Measurements from ENCODE around the gene LMAN2.
A peak's percentile ranks its signal among the peaks of the same experiment; 100 is the strongest.

The LMAN2 gene, protein sequence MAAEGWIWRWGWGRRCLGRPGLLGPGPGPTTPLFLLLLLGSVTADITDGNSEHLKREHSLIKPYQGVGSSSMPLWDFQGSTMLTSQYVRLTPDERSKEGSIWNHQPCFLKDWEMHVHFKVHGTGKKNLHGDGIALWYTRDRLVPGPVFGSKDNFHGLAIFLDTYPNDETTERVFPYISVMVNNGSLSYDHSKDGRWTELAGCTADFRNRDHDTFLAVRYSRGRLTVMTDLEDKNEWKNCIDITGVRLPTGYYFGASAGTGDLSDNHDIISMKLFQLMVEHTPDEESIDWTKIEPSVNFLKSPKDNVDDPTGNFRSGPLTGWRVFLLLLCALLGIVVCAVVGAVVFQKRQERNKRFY

DNA sequence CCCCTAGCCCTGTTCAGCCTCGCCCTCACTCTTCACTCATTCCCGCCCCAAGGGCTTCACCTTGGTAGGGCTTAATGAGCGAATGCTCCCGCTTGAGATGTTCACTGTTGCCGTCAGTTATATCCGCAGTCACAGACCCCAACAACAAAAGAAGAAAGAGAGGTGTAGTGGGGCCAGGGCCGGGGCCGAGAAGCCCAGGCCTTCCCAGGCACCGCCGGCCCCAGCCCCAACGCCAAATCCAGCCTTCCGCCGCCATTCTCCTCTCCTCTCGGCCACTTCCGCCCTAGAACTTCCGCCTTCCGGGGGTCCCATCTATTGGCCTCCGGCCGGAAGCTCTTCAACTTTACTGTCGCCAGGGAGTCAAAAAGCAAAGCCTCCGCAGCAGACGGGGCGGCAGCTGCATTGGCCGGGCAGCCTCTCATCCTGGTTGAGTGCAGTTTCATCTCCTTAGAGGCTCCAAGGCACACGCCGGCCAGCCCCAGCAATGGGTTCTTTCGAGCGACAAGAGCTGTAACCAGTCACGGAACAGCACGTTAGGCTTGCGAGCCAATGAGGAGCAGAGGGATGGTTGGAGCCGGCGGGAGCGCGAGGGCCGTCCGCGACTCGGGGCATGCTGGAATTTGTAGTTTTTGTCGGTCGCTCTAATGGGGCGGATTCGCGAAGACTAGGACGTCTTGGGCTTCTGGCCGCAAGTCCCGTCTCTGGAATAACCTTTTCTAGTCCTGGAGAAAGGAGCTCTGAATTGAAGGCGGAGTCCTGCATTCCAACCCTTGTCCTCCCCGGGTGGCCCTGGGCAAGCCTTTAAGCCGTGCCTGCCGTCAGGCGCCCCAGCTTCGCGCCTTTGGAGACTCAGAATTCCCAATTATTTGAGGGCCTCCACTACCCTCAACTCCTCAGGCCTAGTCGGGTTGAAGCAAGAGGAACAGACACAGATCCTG lies at the start of gene LMAN2:
TSS of gene LMAN2 (minus strand) at position 277 of the 938 bp plus-strand sequence. CDS start at position 256, 21 bp downstream.
- peak; percentile 98 for DNase-seq (ENCODE audit: low spot score)

DNA sequence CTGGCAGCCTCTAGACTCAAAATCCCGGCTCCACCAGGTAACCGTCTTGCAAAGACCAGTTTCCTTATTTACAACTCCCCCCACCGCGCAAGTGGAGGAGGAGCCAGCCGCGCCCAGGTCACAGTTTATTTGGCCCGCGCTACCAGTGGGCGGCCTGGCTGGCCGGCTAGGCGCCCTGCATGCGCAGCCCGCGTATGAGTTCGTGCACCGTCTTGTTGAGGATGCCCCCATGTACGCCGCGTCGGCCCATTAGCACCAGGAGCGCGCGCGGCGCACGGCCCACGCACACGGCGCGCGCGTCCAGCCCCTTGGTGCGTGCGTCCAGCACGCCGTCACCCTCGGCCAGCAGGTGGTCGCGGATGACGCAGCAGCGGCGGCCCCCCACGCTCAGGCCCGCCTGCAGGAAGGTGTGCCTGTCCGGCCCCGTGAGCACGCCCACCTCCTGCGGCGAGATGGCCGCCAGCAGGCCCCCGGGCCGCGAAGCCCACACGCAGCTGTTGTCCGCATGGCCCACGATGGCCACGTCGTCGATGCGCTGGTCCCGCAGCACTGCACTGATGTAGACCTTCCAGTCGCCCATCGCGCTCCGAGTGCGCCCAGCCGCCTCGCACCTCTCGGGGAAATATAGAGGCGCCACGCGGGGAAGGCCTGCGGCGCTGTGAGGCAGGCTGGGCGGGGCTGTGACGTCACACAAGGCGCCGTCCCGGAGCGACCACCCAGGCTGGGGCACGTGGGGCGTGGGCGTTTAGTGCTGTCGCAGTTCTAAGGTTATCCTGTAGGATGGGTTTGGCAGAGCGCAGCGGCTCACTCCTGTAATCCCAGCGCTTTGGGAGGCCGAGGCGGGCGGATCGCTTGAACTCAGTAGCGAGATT lies 48.8 kb upstream of the LMAN2 start, which contains the start of gene PFN3:
TSS of gene PFN3 (minus strand) at position 665 of the 872 bp plus-strand sequence. CDS start at position 580, 85 bp downstream.
- no peak for DNase-seq (ENCODE audit: low spot score)

DNA sequence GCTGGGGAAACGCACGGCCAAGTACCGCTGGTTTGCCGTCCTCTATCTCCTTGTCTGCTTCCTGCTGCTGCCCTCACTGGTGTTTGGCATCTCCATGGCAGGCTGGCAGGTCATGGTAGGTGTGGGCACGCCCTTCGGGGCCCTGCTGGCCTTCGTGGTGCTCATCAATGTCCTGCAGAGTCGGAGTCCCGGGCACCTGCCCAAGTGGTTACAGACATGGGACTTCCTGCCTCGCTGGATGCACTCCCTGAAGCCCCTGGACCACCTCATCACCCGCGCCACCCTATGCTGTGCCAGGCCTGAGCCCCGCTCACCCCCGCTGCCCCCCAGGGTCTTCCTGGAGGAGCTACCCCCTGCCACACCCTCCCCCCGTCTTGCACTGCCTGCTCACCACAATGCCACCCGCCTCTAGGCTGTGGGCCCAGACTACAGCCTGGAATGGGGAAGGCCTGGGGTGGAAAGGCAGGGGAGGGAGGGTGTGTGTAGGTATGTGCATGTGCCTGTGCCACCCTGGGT lies 46.5 kb upstream of the LMAN2 start:
- DNase-seq (ENCODE audit: low spot score): no peak

DNA sequence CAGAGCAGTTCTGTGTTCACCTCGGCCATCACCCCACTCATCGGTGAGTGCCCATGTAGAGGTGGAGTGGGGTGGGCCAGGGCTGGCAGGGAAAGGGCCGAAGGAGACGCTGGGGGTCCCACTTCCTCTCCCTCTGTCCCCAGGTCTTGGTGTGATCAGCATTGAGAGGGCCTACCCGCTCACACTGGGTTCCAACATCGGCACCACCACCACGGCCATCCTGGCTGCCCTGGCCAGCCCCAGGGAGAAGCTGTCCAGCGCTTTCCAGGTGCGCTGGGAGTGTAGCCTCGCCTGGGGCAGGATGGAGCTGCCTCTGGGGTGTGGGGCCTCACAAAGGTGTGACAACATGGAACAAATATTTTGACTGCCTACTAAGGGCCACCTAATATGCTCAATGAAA lies 45.3 kb upstream of the LMAN2 start:
- DNase-seq (ENCODE audit: low spot score): no peak

DNA sequence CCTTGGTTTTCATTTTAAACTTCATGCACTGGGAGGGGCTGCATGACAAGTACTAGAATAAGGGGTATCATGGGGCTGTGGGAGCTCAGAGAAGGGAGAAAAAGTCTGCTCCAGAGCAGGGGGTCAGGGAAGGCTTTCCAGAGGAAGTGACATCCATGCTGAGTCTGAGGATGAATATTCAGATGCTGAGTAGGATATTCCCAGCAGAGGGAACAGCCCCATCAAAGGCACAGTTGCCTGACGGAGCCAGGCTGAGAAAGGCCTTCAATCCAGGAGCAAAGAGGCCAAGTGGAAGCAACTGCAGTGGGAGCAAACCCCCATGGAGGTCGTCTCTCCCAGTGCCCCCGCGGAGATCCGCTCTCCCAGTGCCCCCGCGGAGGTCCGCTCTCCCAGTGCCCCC lies 44.6 kb upstream of the LMAN2 start:
- DNase-seq (ENCODE audit: low spot score): no peak

DNA sequence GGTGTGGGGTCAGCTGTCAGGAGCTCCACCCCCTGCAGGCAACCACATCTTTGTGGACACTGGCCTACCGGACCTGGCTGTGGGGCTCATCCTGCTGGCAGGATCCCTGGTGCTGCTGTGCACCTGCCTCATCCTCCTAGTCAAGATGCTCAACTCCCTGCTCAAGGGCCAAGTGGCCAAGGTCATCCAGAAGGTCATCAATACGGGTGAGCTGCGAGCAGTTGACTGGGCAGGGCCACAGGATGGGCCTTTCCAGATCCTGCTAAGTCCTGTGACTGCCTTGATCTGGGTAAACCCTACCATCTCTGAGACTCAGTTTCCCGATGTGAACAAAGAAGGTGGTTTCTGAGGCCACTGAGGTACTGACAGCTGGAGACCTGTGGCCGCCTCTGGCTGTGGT lies 42.5 kb upstream of the LMAN2 start:
- no peak for DNase-seq (ENCODE audit: low spot score)

DNA sequence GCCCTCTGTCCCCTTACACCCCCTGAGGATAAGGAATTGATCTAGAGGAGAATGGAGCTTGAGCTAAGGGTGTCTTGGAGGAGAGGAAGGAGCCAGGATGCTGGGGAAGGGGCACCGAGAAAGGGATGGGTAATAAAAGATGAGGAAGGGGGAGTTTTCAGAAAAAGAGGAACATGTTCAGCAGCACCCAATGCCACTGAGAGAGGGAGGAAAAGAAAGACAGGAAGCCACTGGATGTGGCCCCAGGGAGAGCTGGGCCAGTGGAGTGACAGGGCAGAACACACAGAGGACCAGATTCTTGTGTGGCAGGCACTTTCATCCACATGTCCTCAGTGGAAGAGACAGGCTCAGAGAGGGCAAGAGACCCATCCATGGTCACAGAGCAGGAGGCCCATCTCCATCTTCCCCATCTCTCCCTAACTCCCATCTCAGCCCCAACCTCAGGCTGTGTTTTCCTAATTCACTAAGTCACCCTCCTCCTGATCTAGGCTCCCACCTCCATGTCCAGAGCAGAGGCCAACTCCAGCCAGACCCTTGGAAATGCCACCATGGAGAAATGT lies 41.8 kb upstream of the LMAN2 start:
- no peak for DNase-seq (ENCODE audit: low spot score)

DNA sequence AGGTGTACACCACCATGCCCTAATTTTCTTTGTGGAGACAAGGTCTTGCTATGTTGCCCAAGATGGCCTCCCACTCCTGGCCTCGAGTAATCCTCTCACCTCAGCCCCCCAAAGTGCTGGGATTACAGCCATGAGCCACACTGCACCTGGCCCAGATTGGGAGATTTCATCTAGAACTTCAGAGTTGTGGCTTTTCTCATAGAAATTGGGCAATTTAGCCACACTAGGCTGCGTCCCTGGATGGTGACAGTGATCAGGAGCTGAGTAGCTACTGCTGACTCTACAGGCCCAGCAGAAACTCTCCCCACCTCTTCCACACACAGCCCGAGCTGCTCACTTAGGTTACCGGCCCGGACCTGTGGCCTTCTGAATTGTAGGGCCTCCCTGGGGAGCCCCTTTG lies 41.3 kb upstream of the LMAN2 start:
- no peak for DNase-seq (ENCODE audit: low spot score)

DNA sequence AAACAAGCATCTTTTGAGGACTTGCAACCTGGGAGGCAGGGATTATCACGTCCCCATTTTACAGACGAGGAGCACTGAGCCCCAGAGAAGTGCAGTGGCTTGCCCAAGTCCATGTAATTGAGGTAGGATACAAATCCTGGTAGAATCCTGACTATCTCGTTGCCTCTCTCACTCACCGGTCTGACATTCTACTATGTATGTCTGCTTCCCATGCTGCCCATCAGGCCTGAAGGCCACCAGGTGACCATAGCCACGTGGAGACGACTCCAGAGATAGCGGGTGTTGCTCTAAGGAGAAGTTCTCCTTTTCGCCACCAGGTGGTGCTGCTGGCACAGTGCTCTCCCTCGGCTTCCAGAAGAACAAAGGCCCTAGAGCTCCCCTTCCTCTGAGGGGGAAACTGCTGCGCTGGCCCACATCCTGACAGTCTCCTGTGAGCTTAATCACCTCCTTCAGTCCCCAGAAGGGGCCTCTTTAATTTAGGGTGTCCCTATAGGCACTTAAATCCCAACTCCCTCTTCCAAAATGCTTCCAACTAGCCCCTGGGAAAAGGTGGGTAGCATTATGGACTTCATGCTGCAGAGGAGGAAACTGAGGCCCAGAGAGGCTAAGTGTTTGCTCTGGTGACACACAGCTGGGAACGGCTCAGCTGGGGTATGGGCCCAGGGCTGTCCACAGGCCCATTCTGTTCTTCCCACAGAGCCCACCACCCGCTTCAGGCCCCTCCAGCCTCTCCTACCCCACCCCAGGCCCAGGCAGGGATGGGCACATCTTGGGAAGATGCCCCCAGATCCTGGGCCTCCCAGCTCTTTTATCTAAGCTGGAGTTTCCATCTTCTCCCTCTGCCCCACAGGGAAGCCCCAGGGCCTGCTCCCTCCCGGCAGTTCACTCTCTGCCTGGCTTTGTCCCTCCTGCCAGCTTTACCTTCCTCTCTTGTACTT lies 39.2 kb upstream of the LMAN2 start:
- DNase-seq (ENCODE audit: low spot score): peak; percentile 92

DNA sequence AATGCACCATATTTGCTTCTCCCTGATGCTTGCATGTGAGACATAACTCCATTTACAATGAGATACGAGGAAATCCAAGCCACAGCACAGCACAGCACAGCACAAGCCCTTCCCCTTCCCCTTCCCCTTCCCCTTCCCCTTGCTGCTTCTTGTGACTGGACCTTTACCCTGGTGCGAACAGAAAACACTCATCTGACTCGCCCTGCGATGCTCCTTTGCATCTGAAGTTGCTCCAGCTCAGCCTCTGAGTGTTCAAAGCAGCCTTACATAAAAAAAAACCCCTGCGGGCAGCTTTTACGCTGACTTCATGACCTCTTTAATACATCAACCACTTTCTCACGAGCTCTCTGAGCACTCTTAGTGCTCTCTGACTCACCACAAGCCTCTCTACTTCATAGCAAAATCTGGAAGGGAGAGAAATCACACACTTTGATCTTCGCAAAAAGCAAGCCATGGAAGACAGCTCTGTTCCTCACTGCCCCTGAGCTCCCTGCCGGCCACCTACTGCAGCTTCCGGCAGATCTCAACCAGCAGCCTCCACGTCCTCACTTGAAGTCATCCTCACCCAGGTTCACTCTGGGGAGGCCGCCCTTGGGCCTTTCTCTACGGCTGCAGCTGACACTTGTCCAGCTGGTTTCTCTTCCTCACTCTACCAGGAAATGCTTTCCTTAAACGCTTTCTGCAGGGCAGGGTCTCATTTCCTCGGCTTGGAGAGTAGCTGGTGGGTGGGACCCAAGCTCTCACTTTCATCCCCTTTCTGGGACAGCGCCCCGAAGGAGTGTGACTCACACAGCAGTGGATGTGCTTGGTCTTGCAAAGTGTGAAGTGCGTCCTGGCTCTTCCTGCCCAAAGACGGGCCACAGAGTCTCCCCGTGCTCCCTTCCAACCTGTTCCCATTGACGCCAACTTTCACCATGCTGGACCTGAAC lies 38.0 kb upstream of the LMAN2 start:
- DNase-seq (ENCODE audit: low spot score): peak; percentile 65

DNA sequence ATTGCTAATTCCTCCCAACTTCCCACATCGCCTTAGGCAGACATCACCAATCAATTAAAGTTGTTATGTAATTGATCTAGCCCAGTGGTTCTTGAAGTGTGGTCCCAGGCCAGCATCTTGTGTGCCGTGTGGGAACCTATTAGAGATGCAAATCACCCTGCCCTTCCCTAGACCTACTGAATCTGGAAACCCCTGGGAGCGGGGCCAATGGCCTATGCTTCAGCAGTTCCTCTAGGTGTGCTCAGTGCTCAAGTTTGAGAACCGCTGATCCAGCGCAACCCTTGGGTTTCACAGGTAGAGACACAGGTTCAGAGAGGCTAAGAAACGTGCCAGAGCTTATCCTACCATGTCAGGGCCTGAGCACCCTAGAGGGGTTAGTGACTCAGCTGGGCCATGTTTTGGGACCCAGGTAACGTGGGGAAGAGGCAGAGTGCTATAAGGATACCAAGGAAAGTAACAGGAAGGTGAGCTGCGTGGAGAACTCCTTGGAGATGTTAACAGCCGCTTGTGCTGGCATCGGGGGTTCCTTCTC lies 37.1 kb upstream of the LMAN2 start:
- DNase-seq (ENCODE audit: low spot score): no peak

DNA sequence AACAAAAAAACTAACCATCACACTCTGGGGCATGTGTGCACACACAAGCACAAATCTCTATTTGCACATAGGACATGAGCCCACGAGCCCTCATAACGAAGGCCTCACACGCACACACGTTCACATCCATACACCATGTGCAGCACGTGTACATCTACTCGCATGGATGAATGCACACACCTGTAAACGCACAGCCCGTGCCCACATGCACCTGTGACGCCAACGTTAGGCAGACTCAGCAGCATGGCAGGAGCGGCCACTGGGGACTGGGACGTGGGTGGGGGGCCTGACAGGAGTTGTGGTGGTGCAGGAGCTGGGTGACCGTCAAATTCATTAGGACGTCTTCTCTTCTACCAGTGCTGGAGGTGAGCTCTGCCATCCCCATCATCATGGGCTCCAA lies 35.9 kb upstream of the LMAN2 start:
- DNase-seq (ENCODE audit: low spot score): no peak

DNA sequence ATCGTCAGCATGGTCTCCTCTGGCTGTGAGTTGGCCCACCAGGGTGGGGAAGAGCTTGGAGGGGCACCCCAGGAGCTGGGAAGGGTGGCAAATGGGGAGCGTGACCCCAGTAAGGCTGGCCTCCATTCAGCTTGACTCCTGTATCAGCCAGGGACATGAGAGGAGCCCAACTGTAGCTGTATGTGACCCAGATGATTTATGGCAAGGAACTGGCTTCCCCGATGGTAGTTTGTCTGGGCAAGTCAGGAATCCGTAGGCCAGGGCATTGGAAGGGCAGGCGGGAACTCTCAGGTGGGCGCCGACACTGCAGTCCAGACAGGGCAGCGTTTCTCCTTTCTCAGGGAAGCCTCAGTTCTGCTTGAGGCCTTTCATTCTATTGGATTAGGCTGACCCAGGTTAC lies 35.1 kb upstream of the LMAN2 start:
- no peak for DNase-seq (ENCODE audit: low spot score)

DNA sequence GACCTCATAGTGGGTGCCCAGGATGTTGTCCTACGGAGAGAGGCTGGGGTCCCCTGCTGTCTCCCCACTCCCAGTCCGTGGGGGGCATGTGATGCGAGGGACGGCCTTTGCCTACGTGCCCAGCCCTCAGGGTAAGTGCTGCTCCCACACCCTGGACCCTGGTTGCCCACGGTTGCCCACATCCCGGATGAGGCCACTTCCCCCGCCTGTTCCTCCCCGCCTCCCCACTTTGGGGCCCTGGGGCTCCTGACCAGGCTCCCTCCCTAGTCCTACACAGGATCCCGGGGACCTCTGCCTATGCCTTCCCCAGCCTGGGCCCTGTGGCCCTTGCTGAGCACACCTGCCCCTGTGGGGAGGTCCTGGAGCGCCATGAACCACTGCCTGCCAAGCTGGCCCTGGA lies 34.3 kb upstream of the LMAN2 start:
- DNase-seq (ENCODE audit: low spot score): no peak

DNA sequence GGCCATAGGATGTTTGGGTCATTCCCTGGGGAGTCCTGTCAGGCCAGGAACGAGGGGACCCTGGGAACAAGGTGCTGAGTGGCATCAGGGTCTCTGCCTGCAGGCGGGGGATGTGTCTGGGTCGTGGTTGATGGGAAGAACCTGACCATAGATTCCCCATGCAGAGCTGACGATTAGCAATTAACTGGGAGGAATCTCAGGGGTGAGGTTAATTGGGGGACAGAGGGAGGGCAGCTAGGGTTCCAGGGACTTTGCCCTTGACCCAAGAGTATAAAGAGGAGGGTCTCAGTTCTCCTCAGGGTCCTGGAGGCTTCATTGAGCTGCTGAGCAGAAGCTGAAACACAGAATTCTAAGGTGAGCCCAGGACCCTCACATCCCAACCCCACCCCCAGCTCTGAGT lies 32.7 kb upstream of the LMAN2 start, which contains the start of gene SLC34A1:
TSS of gene SLC34A1 (plus strand) at position 301 of the 400 bp plus-strand sequence. CDS start 1,308 bp downstream, outside the sequence.
- no peak for DNase-seq (ENCODE audit: low spot score)

DNA sequence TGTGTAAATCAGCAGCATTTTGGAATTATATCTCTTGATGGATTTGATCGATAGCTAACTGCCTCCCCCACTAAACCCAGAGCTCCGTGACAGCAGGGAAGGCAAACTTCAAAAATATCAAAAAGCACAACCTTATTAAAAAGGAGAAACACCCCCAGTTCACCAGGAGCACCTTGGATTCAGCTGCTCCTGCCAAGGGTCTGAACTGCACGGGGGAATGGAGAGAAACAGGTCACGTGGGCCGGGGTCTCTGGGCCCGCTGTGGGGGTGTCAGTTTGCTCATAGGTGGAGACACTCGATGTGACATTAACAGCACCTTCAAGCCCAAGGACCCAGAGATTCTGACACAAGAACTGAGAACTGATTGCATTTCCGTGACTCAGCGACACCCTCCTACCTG lies 31.7 kb upstream of the LMAN2 start:
- DNase-seq (ENCODE audit: low spot score): no peak

DNA sequence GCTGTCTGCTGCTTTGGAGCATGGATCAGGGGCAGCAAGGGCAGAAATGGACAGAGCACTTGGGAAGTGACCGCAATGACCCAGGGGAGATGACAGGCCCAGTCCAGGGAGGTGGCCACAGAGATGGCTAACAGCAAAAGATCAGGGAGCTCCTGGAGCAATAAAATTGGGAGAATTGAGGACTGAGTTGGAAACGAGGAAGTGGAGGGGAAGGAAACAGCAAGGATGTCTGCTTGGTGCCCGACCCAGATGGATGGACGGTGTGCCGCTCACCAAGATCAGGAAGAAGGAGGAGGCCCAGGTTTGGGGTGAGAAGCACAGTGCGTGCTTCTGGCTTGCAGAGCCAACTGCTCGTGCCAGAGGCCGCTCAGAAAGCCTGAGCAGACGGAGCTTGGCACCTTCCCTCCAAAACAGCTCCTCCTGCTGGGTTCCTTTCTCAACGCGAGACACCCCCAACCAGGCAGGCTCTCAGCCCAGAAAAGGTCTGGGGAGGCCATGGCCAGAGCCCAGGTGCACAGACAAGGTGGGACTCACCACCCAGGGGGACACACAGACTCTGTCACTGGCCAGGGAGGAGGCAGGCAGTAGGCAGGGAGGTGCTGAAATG lies 31.1 kb upstream of the LMAN2 start:
- DNase-seq (ENCODE audit: low spot score): no peak

DNA sequence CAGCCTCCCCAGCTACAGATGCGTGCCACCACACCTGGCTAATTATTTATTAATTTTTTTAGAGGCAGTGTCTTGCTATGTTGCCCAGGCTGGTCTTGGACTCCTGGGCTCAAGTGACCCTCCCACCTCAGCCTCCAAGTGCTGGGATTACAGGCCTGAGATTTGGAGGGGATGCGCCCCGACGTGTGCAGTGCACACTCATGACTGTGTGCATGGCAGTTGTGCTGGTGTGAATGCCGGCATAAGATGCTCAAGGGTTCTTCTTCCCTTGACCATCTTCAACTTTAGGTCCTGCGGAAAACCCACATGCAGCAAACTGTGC lies 29.3 kb upstream of the LMAN2 start:
- DNase-seq (ENCODE audit: low spot score): no peak

All from GM03348 (cell line).